HG02678 (cell line): ENCODE results near the gene EIF4G3.
"Not testable (repeated sequence)": the region's sequence is repeated elsewhere in the genome, so short reads cannot be mapped to it uniquely, and the experiment has no call there.

Source experiments
- ATAC-seq: cut with Tn5 transposase; IDR thresholded peaks from one replicate; pipeline ENCODE4 v1.9.1; 2021; ENCODE audit warnings: mild to moderate bottlenecking, moderate library complexity; ENCODE audit not compliant: unreplicated experiment

EIF4G3 gene

GRCh38 chr1:20962576-20963258 is 214.0 kb downstream of the EIF4G3 start:
- ATAC-seq, result no peak

DNA sequence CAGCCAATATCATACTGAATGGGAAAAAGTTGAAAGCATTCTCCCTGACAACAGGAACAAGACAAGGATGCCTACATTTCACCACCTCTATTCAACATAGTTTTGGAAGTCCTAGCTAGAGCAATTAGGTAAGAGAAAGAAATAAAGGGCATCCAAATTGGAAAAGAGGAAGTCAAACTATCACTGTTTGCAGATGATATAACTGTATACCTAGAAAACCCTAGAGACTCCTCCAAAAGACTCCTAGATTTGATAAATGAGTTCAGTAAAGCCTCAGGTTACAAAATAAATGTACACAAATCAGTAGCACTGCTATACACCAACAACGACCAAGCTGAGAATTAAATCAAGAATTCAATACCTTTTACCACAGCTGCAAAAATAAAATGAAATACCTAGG is 218.3 kb downstream of the EIF4G3 start:
- ATAC-seq, result no peak

DNA sequence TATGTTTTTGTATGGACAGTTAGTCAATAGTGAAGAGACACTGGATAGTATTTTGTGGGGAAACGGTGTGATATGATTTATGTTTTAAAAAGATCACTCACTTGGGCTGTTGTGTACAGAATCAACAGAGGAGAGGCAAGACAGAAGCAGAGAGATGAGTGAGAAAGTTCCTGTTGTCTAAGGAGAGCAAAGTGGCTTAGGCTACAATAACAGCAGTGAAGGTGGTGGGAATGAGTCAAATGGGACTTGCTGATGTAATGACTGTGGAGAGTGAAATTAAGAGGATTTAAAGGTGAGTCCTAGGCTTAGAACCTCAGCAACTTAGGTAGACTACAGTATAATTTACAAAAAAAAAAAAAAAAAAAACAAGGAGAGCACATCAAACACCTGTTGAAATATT is 220.4 kb downstream of the EIF4G3 start:
- no peak for ATAC-seq

- ATAC-seq, result no peak
Observed at GRCh38 chr1:20950679-20951078, 226.0 kb downstream of the EIF4G3 start.

GRCh38 chr1:20949871-20950590 is 226.7 kb downstream of the EIF4G3 start:
- no peak for ATAC-seq

DNA sequence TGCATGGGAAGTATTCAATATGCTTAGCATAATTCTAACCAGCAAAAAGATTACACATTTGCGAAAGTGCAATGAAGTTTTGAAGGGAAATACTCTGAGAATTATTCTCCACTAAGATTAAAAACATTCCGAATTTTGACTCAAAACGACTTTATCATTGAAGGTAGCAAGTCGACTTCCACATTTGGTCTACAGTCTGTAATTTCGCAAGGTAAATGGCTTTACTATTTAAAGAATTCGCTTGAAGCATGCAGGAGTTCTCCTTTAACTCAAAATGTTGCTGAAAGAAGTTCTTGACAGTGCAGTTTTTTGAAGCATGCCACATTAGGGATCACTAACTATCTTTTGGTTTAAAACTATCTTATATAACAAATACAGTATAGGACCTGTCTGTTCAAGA is 228.6 kb downstream of the EIF4G3 start:
- ATAC-seq, result no peak

DNA sequence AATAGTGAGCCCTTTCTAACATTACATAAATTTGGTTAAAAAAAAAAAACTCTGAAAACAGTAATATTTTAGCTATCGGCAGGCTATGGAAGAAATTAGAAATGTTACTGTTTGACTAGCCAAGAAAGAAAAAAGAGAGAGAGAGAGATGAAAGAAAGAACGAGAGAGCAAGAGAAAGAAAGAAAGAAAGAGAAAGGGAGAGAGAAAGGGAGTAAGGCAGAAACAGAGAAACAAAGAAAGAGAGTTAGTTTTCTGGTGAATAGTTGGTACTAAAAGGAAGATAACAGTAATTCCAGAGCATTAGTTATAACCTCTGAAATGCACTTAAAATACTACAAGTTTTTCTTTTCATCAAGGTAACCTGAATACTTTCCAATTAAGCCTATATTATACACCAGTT is 229.3 kb downstream of the EIF4G3 start:
- ATAC-seq, result no peak

DNA sequence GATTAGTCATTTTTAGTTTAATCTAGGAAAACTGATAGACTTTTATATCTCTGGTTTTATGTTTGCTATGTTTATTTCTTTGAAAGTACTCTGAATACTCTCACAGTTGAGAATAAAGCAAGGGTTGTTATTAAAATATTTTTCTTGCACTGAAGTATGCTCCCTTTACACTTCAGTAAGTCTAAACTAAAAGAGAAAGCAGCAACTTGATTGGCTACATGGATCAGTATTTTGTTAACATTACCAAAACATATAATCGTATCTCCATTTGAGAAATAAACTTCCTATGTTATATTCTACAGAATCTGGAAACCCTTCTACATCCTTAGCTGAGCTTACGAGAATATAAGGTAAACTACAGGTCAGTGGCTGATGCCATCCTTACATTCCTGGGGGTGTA is 240.1 kb downstream of the EIF4G3 start:
- no peak for ATAC-seq

DNA sequence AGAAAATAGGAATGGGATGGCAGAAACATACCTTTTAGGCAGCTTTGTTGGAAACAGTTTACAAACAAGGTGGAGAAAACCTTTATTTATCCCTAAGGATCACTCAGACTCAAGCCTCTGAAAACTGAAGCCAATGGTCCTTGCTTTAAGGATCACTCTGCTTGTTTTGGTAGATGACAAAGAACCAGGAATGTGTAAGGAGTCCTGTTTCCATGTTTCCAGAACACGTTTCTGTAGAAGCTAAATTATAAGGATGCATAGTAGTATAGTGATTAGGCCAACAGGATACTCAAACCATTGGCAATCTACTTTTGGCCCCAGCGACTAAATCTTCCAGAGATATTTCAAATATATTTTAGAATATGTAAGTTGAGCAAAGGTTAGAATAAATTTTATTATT is 240.5 kb downstream of the EIF4G3 start:
- ATAC-seq, result no peak

GRCh38 chr1:20935717-20936116 is 241.0 kb downstream of the EIF4G3 start:
- ATAC-seq, result no peak

DNA sequence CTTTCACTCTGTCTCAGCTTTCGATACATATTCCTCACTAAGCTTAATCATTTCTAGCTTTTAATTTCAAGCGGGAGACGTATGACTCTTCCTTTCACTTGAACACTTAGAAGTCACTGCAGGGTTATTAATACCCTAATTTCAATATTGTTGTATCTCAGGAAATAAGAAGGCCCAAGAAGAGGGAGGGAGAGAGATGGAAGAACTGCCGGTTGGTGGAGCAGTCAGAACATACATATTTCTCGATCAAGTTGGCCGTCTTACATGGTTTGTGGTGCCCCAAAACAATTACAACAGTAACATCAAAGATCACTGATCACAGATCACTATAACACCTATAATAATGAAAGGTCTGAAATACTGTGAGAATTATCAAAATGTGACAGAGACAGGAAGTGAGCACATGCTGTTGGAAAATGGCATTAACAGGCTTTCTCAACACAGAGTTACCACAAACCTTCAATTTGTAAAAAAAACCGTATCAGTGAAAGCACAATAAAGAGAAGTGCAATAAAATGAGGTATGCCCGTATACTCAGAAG is 244.2 kb downstream of the EIF4G3 start:
- ATAC-seq, result peak; percentile 37

GRCh38 chr1:20931930-20932436 is 244.7 kb downstream of the EIF4G3 start:
- ATAC-seq, result no peak

DNA sequence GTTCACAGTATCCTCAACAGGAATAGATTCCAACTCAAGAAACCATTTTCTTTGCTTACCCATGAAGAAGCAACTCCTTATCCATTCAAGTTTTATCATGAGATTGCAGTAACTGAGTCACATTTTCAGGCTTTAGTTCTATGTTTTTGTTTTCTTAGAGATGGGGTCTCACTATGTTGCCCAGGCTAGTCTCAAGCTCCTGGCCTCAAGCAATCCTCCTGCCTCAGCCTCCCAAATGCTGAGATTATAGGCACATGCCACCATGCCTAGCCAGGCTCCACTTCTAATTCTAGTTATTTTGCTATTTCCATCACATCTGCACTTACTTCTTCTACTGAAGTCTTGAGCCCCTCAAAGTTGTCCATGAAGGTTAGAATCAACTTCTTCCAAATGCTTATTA is 246.3 kb downstream of the EIF4G3 start:
- ATAC-seq, result no peak

DNA sequence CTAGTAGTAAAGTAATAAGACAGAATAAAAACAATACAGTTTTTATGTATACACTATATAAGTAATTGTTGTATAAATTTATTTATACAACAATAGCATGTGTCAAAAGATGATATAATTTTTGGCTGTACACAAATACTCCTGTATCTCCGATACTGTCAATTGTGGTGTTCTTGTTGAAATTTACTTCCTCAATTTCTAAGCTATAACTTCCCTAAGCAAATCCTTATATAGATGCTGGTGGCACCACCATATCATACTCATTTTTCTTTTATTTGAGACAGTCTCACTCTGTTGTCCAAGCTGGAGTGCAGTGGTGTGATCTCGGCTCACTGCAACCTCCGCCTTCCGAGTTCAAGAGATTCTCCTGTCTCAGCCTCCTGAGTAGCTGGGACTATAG is 248.6 kb downstream of the EIF4G3 start:
- no peak for ATAC-seq

GRCh38 chr1:20921285-20921684 is 255.4 kb downstream of the EIF4G3 start:
- no peak for ATAC-seq

GRCh38 chr1:20913242-20913641 is 263.5 kb downstream of the EIF4G3 start:
- no peak for ATAC-seq

- not testable (repeated sequence) for ATAC-seq
Observed at GRCh38 chr1:20907526-20907925, 269.2 kb downstream of the EIF4G3 start.

GRCh38 chr1:20903437-20903836 is 273.3 kb downstream of the EIF4G3 start:
- ATAC-seq, result no peak

GRCh38 chr1:20900056-20900455 is 276.6 kb downstream of the EIF4G3 start:
- no peak for ATAC-seq

GRCh38 chr1:20899154-20899972 is 277.3 kb downstream of the EIF4G3 start:
- no peak for ATAC-seq

DNA sequence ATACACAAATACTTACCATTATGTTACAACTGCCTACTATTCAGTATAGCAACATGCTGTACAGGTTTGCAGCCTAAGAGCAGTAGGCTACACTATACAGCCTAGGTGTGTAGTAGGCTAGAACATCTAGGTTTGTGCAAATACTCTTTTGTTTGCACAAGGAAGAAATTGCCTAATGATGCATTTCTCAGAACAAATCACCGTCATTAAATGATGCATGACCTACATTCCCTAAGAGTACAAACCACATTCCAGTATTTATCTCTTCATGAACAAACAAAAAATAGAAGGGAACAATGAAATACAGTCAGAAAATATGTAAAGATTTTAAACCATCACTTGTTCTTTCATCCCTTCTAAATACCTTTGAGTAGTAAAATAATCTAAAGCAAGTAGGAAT is 279.9 kb downstream of the EIF4G3 start:
- no peak for ATAC-seq
